Measurements from ENCODE around the gene RABGAP1L.

- TF ChIP-seq CTCF (IDR thresholded peaks at IDR 0.05): no peak
- TF ChIP-seq POLR2A (IDR thresholded peaks at IDR 0.05): no peak
- TF ChIP-seq EP300 (IDR thresholded peaks at IDR 0.05): no peak
These were observed 602.0 kb downstream of the RABGAP1L start for GRCh38 chr1:174761335-174761734.
